H7 (cell line): ENCODE measurements around the gene AHCY. TPM values are rescaled to one million over a fixed set of nuclear protein-coding genes. Genes with fewer than 3 reads are reported as not detected.

Experiments
- DNase-seq: peaks from one replicate; pipeline ENCODE4 v3.0.0; 2012
- H3K27me3 ChIP-seq: 2 replicates; pipeline ENCODE4 v1.6.0; 2011; ENCODE audit warnings: mild to moderate bottlenecking, low read length; ENCODE audit not compliant: control insufficient read depth, insufficient read depth
- H3K36me3 ChIP-seq: replicated peaks from 2 replicates; pipeline ENCODE4 v1.5.1; 2011; ENCODE audit warnings: low read length; ENCODE audit not compliant: control insufficient read depth, insufficient read depth
- H3K4me3 ChIP-seq: 2 replicates; pipeline ENCODE4 v1.5.1; 2011; ENCODE audit warnings: low read depth, mild to moderate bottlenecking, control low read depth, low read length, moderate library complexity; ENCODE audit not compliant: insufficient read depth
- total RNA-seq: library from RNA; depleted of rRNA; stranded (reverse); fragments of >200 nt; shearing (Covaris generic); gene quantifications from 2 replicates; pipeline ENCODE4 v1.2.3, GENCODE V29; 2014; rRNA removed

AHCY gene
- total RNA-seq, 1 experiment from 2014 or later: 361 TPM

GRCh38 chr20:34240693-34241615 is 62.2 kb downstream of the AHCY start, which contains the start of gene ASIP:
ASIP (plus strand) TSS chr20:34241423; CDS start chr20:34260375, 18,952 bp downstream.
- H3K27me3 ChIP-seq: no peaks in the 10 kb centered on the region
- no peaks in the 10 kb centered on the region for H3K36me3 ChIP-seq
- H3K4me3 ChIP-seq: no peak within 1 kb of the TSS
- DNase-seq: no peak

GRCh38 chr20:34240121-34240520 is 63.0 kb downstream of the AHCY start:
- Histone ChIP-seq H3K36me3 (no peaks in the 10 kb centered on the region), H3K4me3 (no peak overlapping the region), H3K27me3 (no peaks in the 10 kb centered on the region)
- no peak for DNase-seq

GRCh38 chr20:34237942-34238341 is 65.2 kb downstream of the AHCY start:
- Histone ChIP-seq H3K4me3 (no peak overlapping the region), H3K27me3 (no peaks in the 10 kb centered on the region), H3K36me3 (no peaks in the 10 kb centered on the region)
- no peak for DNase-seq

- Histone ChIP-seq H3K27me3 (no peaks in the 10 kb centered on the region), H3K4me3 (no peak overlapping the region), H3K36me3 (no peaks in the 10 kb centered on the region)
- DNase-seq: no peak
Observed at GRCh38 chr20:34235875-34236274, 67.3 kb downstream of the AHCY start.

- Histone ChIP-seq H3K36me3 (no peaks in the 10 kb centered on the region), H3K4me3 (no peak overlapping the region), H3K27me3 (no peaks in the 10 kb centered on the region)
- no peak for DNase-seq
Observed at GRCh38 chr20:34233687-34234086, 69.5 kb downstream of the AHCY start.

GRCh38 chr20:34232494-34233087 is 70.6 kb downstream of the AHCY start:
- no peaks in the 10 kb centered on the region for H3K36me3 ChIP-seq
- H3K4me3 ChIP-seq: no peak overlapping the region
- DNase-seq: no peak

GRCh38 chr20:34231634-34232033 is 71.5 kb downstream of the AHCY start:
- H3K36me3 ChIP-seq: no peaks in the 10 kb centered on the region
- DNase-seq: no peak
- H3K4me3 ChIP-seq: no peak overlapping the region
- H3K27me3 ChIP-seq: no peaks in the 10 kb centered on the region

More at GRCh38 chr20:34232494-34233087, 70.6 kb downstream of the AHCY start:
- H3K27me3 ChIP-seq: no peaks in the 10 kb centered on the region

Other genes starting within 250 kb of the AHCY start
- 106 and 121 TPM in 2 replicates for gene EIF2S2, start 191.1 kb downstream of the AHCY start, total RNA-seq
- not detected in 2 replicates for gene ASIP, start 61.9 kb downstream of the AHCY start, total RNA-seq
- 27.5 and 43.5 TPM in 2 replicates for gene ITCH, start 59.9 kb upstream of the AHCY start, total RNA-seq
- gene DYNLRB1, start 213.1 kb upstream of the AHCY start, total RNA-seq: 168 and 193 TPM in 2 replicates